Transverse colon (tissue), 4 donors: Measurements from ENCODE around the gene RNF11. TPM values are rescaled to one million over a fixed set of nuclear protein-coding genes. Genes with fewer than 3 reads are reported as not detected.
A peak's percentile ranks its signal among the peaks of the same experiment; 100 is the strongest.

Source experiments
- DNase-seq: peaks from one replicate; pipeline ENCODE4 v3.0.0-alpha.2; 2019
- H3K27ac ChIP-seq, 4 donors: fragments of 200-600 bp; sonication (generic); 2 replicates each; pipeline ENCODE4 v1.5.1; 2016 to 2018; ENCODE audit warnings: inconsistent platforms in 4 of 4
- H3K27me3 ChIP-seq: fragments of 200-600 bp; sonication (generic); 2 replicates; pipeline ENCODE4 v1.5.1; 2017; ENCODE audit warnings: inconsistent platforms
- H3K36me3 ChIP-seq, 4 donors: fragments of 200-600 bp; sonication (generic); 2 replicates each; pipeline ENCODE4 v1.5.1; 2017 to 2019; ENCODE audit warnings: inconsistent platforms in 4 of 4
- H3K4me1 ChIP-seq, 4 donors: fragments of 200-600 bp; sonication (generic); 2 replicates each; pipeline ENCODE4 v1.5.1; 2017 to 2020; ENCODE audit warnings: inconsistent platforms in 4 of 4
- H3K4me3 ChIP-seq, 4 donors: fragments of 200-600 bp; sonication (generic); 1 replicate in 1 of 4; 2 replicates in 3 of 4; pipeline versions ENCODE4 v1.5.1 to v1.6.1; 2017 to 2019; ENCODE audit warnings: inconsistent platforms in 4 of 4
- H3K9me3 ChIP-seq, 2 donors: fragments of 200-600 bp; sonication (generic); 2 replicates each; pipeline ENCODE4 v1.5.1; 2017 to 2019; ENCODE audit warnings: inconsistent platforms in 2 of 2
- EP300 ChIP-seq: sonication (generic); formaldehyde crosslinking; IDR thresholded peaks from one replicate; pipeline ENCODE4 v1.6.1; 2017; ENCODE audit warnings: antibody characterized with exemption, low read depth
- POLR2A ChIP-seq: fragments of 450-650 bp; IDR thresholded peaks from one replicate; pipeline ENCODE4 v1.6.1; 2016; ENCODE audit warnings: antibody characterized with exemption, mild to moderate bottlenecking, moderate library complexity
- POLR2AphosphoS5 ChIP-seq, 3 donors: sonication (generic); formaldehyde crosslinking; IDR thresholded peaks; one replicate each; pipeline ENCODE4 v1.6.1; 2016; ENCODE audit warnings: antibody characterized with exemption in 3 of 3
- WGBS, 2 donors: methylation state at CpG; one replicate each; pipeline ENCODE4 v1.1.5; 2018; ENCODE audit warnings: low coverage in 1 of 2; 5-methylcytosine and 5-hydroxymethylcytosine counted together
- in situ Hi-C, 4 donors: fragments of 200-750 bp; cut with MboI; loops; one replicate each; pipeline versions ENCODE4 v1.15.0 to v1.15.1; 2017; ENCODE audit warnings: low sequenced_read_pairs in 3 of 4, low pct_ligation_motif_present in 1 of 4, low pct_unique_long_range_greater_than_20kb in 1 of 4
- intact Hi-C: fragments of 100-400 bp; cut with DNase I; formaldehyde crosslinking; loops from one replicate; pipeline ENCODE4 v1.15.1; 2023; ENCODE audit warnings: low total_unique reads
- total RNA-seq, 4 donors: library from RNA; depleted of rRNA; stranded (reverse); fragments of >200 nt; gene quantifications; one replicate each; pipeline ENCODE4 v1.1.0, GENCODE V29; 2016
- TF ChIP-seq, protein P1 (sequence below), 5 experiments: fragments of 200-600 bp in 3 of 5; fragments of 450-650 bp in 2 of 5; sonication (generic) in 3 of 5; IDR thresholded peaks; 1 replicate in 2 of 5; 2 replicates in 3 of 5; pipeline ENCODE4 v1.5.1; 2016 to 2017; ENCODE audit warnings: antibody characterized with exemption in 5 of 5, inconsistent platforms in 3 of 5, mild to moderate bottlenecking in 2 of 5, moderate library complexity in 1 of 5

Gene RNF11
- total RNA-seq, 4 donors from 2014 or later, result 34.8 to 72.5 (median 52.8) TPM

DNA sequence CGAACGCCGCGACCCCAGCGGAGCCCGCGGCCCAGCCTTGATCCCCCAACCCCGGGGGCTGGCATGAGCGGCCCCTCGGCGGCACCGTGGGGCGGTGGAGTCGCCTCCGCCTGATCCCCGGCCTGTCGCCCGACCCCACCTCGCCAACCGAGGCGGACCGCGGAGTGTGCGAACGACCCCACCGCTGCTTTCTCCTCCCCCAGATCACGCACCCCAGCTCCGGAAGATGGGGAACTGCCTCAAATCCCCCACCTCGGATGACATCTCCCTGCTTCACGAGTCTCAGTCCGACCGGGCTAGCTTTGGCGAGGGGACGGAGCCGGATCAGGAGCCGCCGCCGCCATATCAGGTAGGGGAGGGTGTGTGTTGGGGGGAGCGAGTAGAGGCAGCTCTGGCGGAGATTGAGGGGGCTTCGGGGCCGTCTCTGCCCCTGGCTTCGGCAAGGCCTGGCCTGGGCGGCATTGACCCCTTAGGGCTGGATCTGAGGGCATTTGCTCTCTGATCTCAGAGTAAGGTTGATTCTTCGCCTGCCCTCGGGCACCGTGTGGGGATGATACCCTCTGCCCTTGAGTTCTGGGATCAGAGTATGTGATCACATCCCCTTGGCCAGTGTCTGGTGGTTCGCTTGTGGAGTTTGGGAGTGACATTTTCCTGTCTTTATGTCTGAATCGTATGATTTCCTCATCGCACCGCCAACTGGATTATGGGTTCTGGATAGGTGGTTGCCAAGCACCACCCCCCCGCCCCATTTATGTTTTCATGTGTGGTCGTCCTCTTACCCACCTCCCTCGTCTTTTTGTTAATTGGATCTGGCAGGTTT is 668 bp downstream of the RNF11 start:
- in situ Hi-C loops (no loop called here), intact Hi-C loops (no loop called here)
- H3K36me3 ChIP-seq, result no peaks in the 10 kb centered on the region
- peaks cover 27 to 60% (median 49%) of the 10 kb centered on the region in 4 donors for H3K4me1 ChIP-seq
- TF ChIP-seq POLR2A (peak; percentile 67), POLR2AphosphoS5 (IDR thresholded peaks at IDR 0.05) (peak in 2 of 3 donors; percentile 7 to 36), EP300 (no peak)
- TF ChIP-seq, protein P1, sequence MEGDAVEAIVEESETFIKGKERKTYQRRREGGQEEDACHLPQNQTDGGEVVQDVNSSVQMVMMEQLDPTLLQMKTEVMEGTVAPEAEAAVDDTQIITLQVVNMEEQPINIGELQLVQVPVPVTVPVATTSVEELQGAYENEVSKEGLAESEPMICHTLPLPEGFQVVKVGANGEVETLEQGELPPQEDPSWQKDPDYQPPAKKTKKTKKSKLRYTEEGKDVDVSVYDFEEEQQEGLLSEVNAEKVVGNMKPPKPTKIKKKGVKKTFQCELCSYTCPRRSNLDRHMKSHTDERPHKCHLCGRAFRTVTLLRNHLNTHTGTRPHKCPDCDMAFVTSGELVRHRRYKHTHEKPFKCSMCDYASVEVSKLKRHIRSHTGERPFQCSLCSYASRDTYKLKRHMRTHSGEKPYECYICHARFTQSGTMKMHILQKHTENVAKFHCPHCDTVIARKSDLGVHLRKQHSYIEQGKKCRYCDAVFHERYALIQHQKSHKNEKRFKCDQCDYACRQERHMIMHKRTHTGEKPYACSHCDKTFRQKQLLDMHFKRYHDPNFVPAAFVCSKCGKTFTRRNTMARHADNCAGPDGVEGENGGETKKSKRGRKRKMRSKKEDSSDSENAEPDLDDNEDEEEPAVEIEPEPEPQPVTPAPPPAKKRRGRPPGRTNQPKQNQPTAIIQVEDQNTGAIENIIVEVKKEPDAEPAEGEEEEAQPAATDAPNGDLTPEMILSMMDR (IDR thresholded peaks at IDR 0.05), result no peak
- DNase-seq, result peak; percentile 59
- no peaks in the 10 kb centered on the region for H3K9me3 ChIP-seq
- no peaks in the 10 kb centered on the region for H3K27me3 ChIP-seq
- H3K4me3 ChIP-seq, result peak overlapping the region; percentile 72 to 94 (median 86)
- H3K27ac ChIP-seq, result peak overlapping the region; percentile 94 to 95 (median 94)
- 1% methylated on average over 45 of the region's 54 CpGs; no CpG with 5 or more reads in 1 of the 2 donors for WGBS, 2 donors

DNA sequence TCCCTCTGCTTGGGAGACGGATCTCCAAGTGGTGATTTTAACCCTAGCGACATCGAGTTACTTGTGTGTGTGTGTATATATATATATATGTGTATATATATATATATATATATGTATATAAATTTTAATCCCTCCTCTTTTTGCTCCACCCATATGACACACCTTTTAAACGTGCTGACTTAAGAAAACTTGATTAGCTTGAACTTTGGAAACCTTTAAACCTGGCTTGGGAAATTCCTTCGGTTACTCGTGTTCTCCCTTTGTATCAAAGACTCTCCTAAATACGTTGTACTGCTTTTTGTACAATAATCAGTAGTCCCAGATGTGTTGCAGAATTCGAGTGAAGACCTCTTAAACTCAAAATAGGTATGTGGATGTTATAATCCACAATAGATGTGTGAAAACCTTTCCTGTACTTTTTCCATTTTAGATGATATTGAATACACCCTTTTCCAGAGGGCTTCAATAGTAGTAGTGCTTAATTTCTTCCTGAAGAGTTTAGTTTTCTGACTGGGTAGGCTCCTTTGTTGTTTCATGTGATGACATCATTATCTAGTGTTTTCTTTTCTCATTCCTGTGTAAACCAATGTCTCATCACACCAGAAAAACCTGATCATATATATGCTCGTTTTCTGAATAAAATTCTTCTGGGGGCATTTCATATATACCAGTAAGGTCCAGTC is 1.4 kb downstream of the RNF11 start:
- peak overlapping the region; percentile 94 to 95 (median 94) for H3K27ac ChIP-seq
- no peaks in the 10 kb centered on the region for H3K9me3 ChIP-seq
- no peaks in the 10 kb centered on the region for H3K27me3 ChIP-seq
- peaks cover 27 to 67% (median 51%) of the 10 kb centered on the region in 4 donors for H3K4me1 ChIP-seq
- in situ Hi-C loops, result no loop called here
- peak overlapping the region; percentile 72 to 94 (median 86) for H3K4me3 ChIP-seq
- no peak for DNase-seq
- intact Hi-C loops, result no loop called here
- 2 to 7% methylated on average over 7 to 9 of the region's 9 CpGs for WGBS, 2 donors
- no peaks in the 10 kb centered on the region for H3K36me3 ChIP-seq
- TF ChIP-seq POLR2A (no peak), POLR2AphosphoS5 (IDR thresholded peaks at IDR 0.05) (no peak), EP300 (no peak)
- TF ChIP-seq, protein P1 (IDR thresholded peaks at IDR 0.05), result no peak

DNA sequence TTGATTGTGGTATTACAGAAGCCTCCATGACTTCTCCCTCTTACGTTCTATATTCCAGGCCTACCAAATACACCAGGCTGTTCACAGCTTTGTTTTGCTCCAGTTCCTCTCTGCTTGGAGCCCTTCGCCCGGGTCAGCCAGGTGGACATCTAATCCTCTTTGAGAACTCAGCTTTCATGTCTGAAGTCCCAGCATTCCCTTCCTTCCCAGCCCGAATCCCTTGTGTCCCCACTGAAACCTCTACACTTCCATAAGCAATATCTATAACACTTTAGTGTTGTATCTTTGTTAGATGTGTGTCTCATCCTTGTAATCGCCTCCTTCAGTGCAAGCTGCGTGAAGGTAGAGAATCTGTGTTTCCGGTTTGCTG is 1.9 kb downstream of the RNF11 start:
- intact Hi-C loops (no loop called here), in situ Hi-C loops (no loop called here)
- H3K4me3 ChIP-seq, result peak overlapping the region in 3 of 4 donors; percentile 72 to 89 (median 82)
- TF ChIP-seq POLR2AphosphoS5 (IDR thresholded peaks at IDR 0.05) (no peak), EP300 (no peak), POLR2A (no peak)
- TF ChIP-seq, protein P1 (IDR thresholded peaks at IDR 0.05), result no peak
- H3K27ac ChIP-seq, result peak overlapping the region; percentile 94 to 95 (median 94)
- 15 to 16% methylated on average over 6 to 7 of the region's 7 CpGs for WGBS, 2 donors
- H3K4me1 ChIP-seq, result peaks cover 27 to 68% (median 54%) of the 10 kb centered on the region in 4 donors
- no peaks in the 10 kb centered on the region for H3K9me3 ChIP-seq
- no peak for DNase-seq
- H3K27me3 ChIP-seq, result no peaks in the 10 kb centered on the region
- H3K36me3 ChIP-seq, result no peaks in the 10 kb centered on the region

DNA sequence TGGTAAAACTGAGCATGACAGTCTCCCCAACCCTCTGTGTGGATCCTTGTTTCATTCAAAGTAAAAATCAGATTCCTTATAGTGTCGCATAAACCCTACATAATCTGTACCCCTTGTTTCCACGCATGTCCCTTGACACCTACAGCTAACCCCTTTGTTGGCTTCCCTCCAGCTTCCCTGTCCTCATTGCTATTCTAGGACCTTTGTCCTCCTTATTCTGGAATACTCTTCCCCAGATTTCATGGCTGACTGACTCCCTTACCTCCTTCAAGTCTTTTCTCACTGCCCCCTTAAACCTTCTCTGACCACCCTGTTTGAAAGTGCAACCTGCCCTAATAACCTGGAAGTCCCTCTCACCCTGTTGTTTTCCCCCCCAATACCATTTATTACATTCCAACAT is 4.0 kb downstream of the RNF11 start:
- peak overlapping the region; percentile 6 to 54 (median 36) for H3K27ac ChIP-seq
- in situ Hi-C loops, result no loop called here

More for the DNA sequence above, 4.0 kb downstream of the RNF11 start:
- WGBS, 2 donors, result 58 to 81% methylated on average over 2 of the region's 2 CpGs
- TF ChIP-seq POLR2A (no peak), POLR2AphosphoS5 (IDR thresholded peaks at IDR 0.05) (no peak), EP300 (no peak)
- TF ChIP-seq, protein P1 (IDR thresholded peaks at IDR 0.05), result no peak
- H3K36me3 ChIP-seq, result no peaks in the 10 kb centered on the region
- H3K9me3 ChIP-seq, result no peaks in the 10 kb centered on the region
- H3K27me3 ChIP-seq, result no peaks in the 10 kb centered on the region
- DNase-seq, result peak; percentile 56
- no peak overlapping the region for H3K4me3 ChIP-seq
- H3K4me1 ChIP-seq, result peaks cover 24 to 59% (median 53%) of the 10 kb centered on the region in 4 donors
- intact Hi-C loops, result no loop called here
